Spleen (tissue), 11 donors: ENCODE data around the gene OR2V2. TPM values are rescaled to one million over a fixed set of nuclear protein-coding genes. Genes with fewer than 3 reads are reported as not detected.
"Not testable (repeated sequence)": the region's sequence is repeated elsewhere in the genome, so short reads cannot be mapped to it uniquely, and the experiment has no call there.

Experiments
- DNase-seq: peaks from one replicate; pipeline ENCODE4 v3.0.0-alpha.2; 2020
- H3K27ac ChIP-seq, 8 donors: fragments of 200-600 bp; sonication (generic) in 7 of 8; 1 replicate in 4 of 8; 2 replicates in 4 of 8; pipeline versions ENCODE4 v1.5.0 to v1.8.0; 2016 to 2021; ENCODE audit warnings: inconsistent platforms in 4 of 8, mild to moderate bottlenecking in 4 of 8, moderate library complexity in 1 of 8
- H3K27me3 ChIP-seq, 7 donors: fragments of 200-600 bp; sonication (generic) in 6 of 7; replicated peaks in 1 of 7; 1 replicate in 4 of 7; 2 replicates in 3 of 7; pipeline versions ENCODE4 v1.5.0 to v1.8.0; 2016 to 2021; ENCODE audit warnings: inconsistent platforms in 3 of 7, mild to moderate bottlenecking in 1 of 7
- H3K36me3 ChIP-seq, 6 donors: fragments of 200-600 bp; sonication (generic) in 5 of 6; 1 replicate in 4 of 6; 2 replicates in 2 of 6; pipeline versions ENCODE4 v1.5.0 to v1.8.0; 2016 to 2021; ENCODE audit warnings: inconsistent platforms in 2 of 6
- H3K4me1 ChIP-seq, 6 donors: fragments of 200-600 bp; sonication (generic) in 5 of 6; 1 replicate in 3 of 6; 2 replicates in 3 of 6; pipeline versions ENCODE4 v1.5.0 to v1.8.0; 2016 to 2021; ENCODE audit warnings: inconsistent platforms in 3 of 6
- H3K4me3 ChIP-seq, 8 donors: fragments of 200-600 bp; sonication (generic) in 7 of 8; 1 replicate in 4 of 8; 2 replicates in 4 of 8; pipeline versions ENCODE4 v1.5.0 to v1.8.0; 2016 to 2021; ENCODE audit warnings: inconsistent platforms in 4 of 8, mild to moderate bottlenecking in 4 of 8, moderate library complexity in 2 of 8
- H3K9me3 ChIP-seq, 8 donors: fragments of 200-600 bp; sonication (generic) in 7 of 8; 1 replicate in 4 of 8; 2 replicates in 4 of 8; pipeline versions ENCODE4 v1.5.0 to v1.8.0; 2016 to 2021; ENCODE audit warnings: inconsistent platforms in 4 of 8
- POLR2A ChIP-seq, 3 donors: fragments of 450-650 bp; IDR thresholded peaks; one replicate each; pipeline ENCODE4 v1.5.1; 2017; ENCODE audit warnings: antibody characterized with exemption in 3 of 3, mild to moderate bottlenecking in 1 of 3
- POLR2AphosphoS5 ChIP-seq, 3 donors: sonication (generic); formaldehyde crosslinking; IDR thresholded peaks; one replicate each; pipeline ENCODE4 v1.5.1; 2017; ENCODE audit warnings: antibody characterized with exemption in 3 of 3
- WGBS, 5 donors: extraction: QIAGEN DNeasy Blood & Tissue Kit in 3 of 5; methylation state at CpG; one replicate each; pipeline versions ENCODE4 v1.1.5 to v1.1.7; 2013 to 2018; 5-methylcytosine and 5-hydroxymethylcytosine counted together
- intact Hi-C: fragments of 100-400 bp; cut with DNase I; formaldehyde crosslinking; loops from one replicate; pipeline ENCODE4 v1.15.0; 2023; ENCODE audit warnings: low total_unique reads
- polyA plus RNA-seq, 3 donors: library from polyadenylated mRNA; stranded (reverse); fragments of 200-250 nt; gene quantifications; one replicate each; pipeline ENCODE4 v1.2.1, GENCODE V29; 2013
- total RNA-seq, 7 donors: library from RNA; depleted of rRNA in 3 of 7; stranded (reverse); fragments of >200 nt in 3 of 7; fragmentation: NEBNext Ultra II Directional in 4 of 7; extraction: Animal tissue kit (Norgen Biotek cat#: 25700) in 4 of 7; gene quantifications; one replicate each; pipeline versions ENCODE4 v1.1.0 to v1.2.1, GENCODE V29; 2016 to 2021
- TF ChIP-seq, protein P1 (sequence below), 11 experiments: fragments of 200-600 bp in 7 of 11; fragments of 450-650 bp in 4 of 11; sonication (generic) in 4 of 11; IDR thresholded peaks in 8 of 11; conservative IDR thresholded peaks in 3 of 11; 1 replicate in 7 of 11; 2 replicates in 4 of 11; pipeline versions ENCODE4 v1.4.0 to v1.8.0; 2016 to 2021; ENCODE audit warnings: antibody characterized with exemption in 11 of 11, inconsistent platforms in 4 of 11, mild to moderate bottlenecking in 1 of 11
- donor health status: healthy with polysubstance abuse.
- donor health status: DM: no; HTN: no; CAD: no; lungs with moderate emphysema.
- donor health status: DM: no; HTN: no; CAD: no.
- donor health status: Bipolar disorder and iron deficiency.
- donor health status: healthy.
- donor health status: DM: no; HTN: no; CAD: no.
- donor health status: DM: yes; HTN: yes; CAD: no.

The OR2V2 gene
- total and polyA plus RNA-seq, 10 donors: not detected

DNA sequence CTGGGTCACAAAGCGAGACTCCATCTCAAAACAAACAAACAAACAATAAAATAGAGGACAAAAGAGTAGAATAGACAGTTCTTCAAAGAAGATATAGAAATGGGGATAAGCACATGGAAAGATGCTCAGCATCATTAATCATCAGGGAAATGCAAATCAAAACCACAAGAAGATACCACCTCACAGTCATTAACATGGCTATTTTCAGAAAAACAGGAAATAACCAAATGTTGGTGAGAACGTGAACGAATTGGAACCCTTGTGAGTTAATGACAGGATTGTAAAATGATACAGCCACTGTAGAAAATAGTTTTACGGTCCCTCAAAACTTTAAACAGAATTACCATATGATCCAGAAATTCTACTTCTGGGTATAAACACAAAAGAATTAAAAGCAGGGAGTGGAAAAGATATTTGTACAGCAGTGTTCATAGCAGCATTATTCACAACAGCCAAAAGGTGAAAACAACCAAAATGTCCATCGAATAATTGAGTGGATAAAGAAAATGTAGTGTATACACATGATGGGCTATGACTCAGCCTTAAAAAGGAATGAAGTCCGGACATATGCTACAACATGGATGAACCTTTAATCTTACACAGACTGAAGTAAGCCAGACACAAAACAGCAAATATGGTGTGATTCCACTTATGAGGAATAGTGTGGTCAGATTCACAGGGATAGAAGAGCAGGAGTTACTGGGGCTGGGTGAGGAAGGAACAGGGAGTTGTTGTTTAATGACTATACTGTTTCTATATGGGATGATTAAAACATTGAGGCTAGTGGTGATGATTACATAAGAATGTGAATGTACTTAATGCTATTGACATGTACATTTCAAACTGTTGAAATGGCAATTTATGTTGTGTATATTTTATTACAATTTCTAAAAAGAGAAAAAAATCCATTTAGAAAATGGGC lies 19.7 kb downstream of the OR2V2 start:
- Histone ChIP-seq H3K4me1 (peaks cover 0 to 28% (median 11%) of the 10 kb centered on the region in 6 donors), H3K4me3 (no peak overlapping the region), H3K9me3 (peaks cover 0 to 5% (median 0%) of the 10 kb centered on the region in 8 donors), H3K27ac (no peak overlapping the region), H3K27me3 (peaks cover 0 to 100% (median 44%) of the 10 kb centered on the region in 7 donors), H3K36me3 (no peaks in the 10 kb centered on the region)
- whole genome bisulfite sequencing, 5 donors: 60 to 67% (median 60%) methylated on average over 6 of the region's 6 CpGs
- TF ChIP-seq, protein P1, sequence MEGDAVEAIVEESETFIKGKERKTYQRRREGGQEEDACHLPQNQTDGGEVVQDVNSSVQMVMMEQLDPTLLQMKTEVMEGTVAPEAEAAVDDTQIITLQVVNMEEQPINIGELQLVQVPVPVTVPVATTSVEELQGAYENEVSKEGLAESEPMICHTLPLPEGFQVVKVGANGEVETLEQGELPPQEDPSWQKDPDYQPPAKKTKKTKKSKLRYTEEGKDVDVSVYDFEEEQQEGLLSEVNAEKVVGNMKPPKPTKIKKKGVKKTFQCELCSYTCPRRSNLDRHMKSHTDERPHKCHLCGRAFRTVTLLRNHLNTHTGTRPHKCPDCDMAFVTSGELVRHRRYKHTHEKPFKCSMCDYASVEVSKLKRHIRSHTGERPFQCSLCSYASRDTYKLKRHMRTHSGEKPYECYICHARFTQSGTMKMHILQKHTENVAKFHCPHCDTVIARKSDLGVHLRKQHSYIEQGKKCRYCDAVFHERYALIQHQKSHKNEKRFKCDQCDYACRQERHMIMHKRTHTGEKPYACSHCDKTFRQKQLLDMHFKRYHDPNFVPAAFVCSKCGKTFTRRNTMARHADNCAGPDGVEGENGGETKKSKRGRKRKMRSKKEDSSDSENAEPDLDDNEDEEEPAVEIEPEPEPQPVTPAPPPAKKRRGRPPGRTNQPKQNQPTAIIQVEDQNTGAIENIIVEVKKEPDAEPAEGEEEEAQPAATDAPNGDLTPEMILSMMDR (IDR thresholded peaks at IDR 0.05 in 8 of 11, conservative IDR thresholded peaks at IDR 0.05 in 3 of 11): no peak
- no peak for TF ChIP-seq POLR2A (IDR thresholded peaks at IDR 0.05)
- TF ChIP-seq POLR2AphosphoS5 (IDR thresholded peaks at IDR 0.05): no peak
- intact Hi-C loops: loop anchor here (10.0 kb wide), 1 partner anchor 302 kb away; the partner anchor contains the start of gene ZFP62
- no peak for DNase-seq

DNA sequence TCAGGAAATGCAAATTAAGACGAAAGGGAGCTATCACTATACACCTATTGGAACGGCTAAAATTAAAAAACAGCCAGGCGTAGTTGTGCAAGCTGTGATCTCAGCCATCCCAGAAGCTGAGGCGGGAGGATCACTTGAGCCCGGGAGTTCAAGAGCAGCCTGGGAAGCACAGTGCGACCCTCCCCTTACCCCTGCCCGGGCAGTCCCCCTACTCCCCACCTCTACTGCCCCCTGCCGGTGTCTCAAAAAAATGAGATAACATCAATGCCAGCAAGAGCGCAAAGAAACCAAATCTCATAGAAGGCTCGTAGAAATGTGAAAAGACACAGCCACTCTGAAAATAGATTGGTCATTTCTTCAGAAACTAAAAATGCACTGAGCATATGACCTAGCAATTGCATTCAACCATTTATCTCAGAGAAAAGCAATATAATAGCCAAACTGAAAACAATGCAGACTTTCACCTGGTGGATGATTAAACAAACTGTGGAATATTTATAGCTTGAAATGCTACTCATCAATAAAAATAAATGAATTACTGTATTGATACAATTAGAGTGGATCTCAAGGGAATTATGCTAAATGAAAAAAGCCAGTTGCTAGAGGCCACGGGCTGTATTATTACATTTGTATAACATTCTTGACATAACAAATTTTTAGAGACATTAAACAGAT lies 20.6 kb downstream of the OR2V2 start:
- WGBS, 5 donors: 15 to 17% (median 15%) methylated on average over 11 of the region's 11 CpGs
- H3K9me3 ChIP-seq: peaks cover 0 to 5% (median 0%) of the 10 kb centered on the region in 8 donors
- H3K27me3 ChIP-seq: peaks cover 0 to 100% (median 50%) of the 10 kb centered on the region in 7 donors
- DNase-seq: no peak
- no peak overlapping the region for H3K27ac ChIP-seq
- no peak for TF ChIP-seq POLR2A (IDR thresholded peaks at IDR 0.05)
- TF ChIP-seq, protein P1 (IDR thresholded peaks at IDR 0.05 in 8 of 11, conservative IDR thresholded peaks at IDR 0.05 in 3 of 11): peak in 5 of 11 experiments; percentile 8 to 48 (median 20)
- H3K4me1 ChIP-seq: peaks cover 0 to 34% (median 15%) of the 10 kb centered on the region in 6 donors
- H3K36me3 ChIP-seq: no peaks in the 10 kb centered on the region
- intact Hi-C loops: loop anchor here (10.0 kb wide), 1 partner anchor 303 kb away; the partner anchor contains the start of gene ZFP62
- H3K4me3 ChIP-seq: no peak overlapping the region

DNA sequence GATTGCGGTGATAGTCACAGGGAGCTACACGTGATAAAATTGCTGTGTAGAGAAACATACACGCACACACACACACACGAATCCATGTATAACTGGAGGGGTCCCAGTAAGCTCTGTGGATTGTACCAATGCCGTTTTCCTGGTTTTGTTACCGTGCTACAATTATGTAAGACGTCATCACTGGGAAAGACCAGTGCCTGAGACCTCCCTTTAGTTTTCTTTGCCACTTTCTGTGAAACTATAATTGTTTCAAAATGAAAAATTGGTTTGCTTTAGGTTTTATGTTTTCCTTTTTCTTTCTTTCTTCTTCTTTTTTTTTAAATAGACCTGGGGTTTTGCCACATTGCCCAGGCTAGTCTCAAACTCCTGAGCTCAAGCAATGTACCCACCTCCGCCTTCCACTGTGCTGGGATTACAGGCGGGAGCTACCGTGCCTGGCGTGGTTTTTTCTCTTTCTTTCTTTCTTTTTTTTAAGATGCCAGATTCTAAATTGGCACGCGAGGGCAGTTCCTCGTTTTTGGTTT lies 21.3 kb downstream of the OR2V2 start:
- no peak for DNase-seq
- Histone ChIP-seq H3K27me3 (peaks cover 0 to 100% (median 50%) of the 10 kb centered on the region in 7 donors), H3K9me3 (peaks cover 0 to 5% (median 0%) of the 10 kb centered on the region in 8 donors), H3K4me3 (no peak overlapping the region), H3K36me3 (no peaks in the 10 kb centered on the region), H3K27ac (no peak overlapping the region), H3K4me1 (peaks cover 0 to 41% (median 22%) of the 10 kb centered on the region in 6 donors)
- WGBS, 5 donors: 35 to 41% (median 40%) methylated on average over 14 of the region's 14 CpGs
- TF ChIP-seq POLR2A (IDR thresholded peaks at IDR 0.05): no peak
- TF ChIP-seq POLR2AphosphoS5 (IDR thresholded peaks at IDR 0.05): no peak
- TF ChIP-seq, protein P1 (IDR thresholded peaks at IDR 0.05 in 8 of 11, conservative IDR thresholded peaks at IDR 0.05 in 3 of 11): no peak
- intact Hi-C loops: loop anchor here (10.0 kb wide), 1 partner anchor 304 kb away; the partner anchor contains the start of gene ZFP62

DNA sequence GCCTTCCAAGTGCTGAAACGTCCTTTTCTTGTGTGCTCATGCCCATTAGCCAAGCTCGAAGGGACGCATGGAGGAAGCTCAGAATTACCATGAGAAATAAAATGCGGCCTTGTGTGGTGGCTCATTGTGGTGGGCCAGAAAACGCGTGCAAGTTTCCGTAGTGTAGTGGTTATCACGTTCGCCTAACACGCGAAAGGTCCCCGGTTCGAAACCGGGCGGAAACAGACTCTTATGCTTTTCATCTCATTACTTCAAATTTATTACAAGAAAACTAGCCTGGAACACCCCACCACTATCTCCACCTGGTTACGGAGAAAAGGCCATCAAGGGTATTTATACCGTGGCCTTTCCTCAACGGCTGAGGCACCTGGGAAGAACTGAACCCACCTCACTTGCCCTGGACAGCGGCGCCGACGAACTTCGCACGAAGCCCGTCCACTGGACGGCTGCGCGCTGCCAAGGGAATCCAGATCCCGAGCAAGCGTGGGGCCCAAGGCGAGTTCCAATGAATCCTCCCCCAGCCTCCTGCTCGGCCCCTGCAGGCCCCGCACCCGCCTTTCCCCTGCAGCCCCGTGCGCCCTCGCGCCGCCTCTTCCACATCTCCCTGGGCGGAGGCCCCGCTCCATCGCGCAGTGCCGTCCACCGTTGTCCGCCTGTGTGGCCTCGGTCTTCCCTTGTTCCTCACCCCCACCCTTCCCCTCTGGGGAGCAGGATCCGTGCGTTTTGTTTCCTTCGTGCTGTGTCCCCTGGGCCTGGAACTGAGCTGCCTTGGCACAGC lies 22.3 kb downstream of the OR2V2 start:
- H3K27ac ChIP-seq, H3K36me3 ChIP-seq, H3K9me3 ChIP-seq, DNase-seq: not testable (repeated sequence)
- H3K4me1 ChIP-seq: peaks cover 0 to 47% (median 24%) of the 10 kb centered on the region in 6 donors
- H3K4me3 ChIP-seq: peak overlapping the region in 1 of 8 donors; percentile 55
- intact Hi-C loops: loop anchor here (10.0 kb wide), 1 partner anchor 305 kb away; the partner anchor contains the start of gene ZFP62
- peaks cover 0 to 100% (median 60%) of the 10 kb centered on the region in 7 donors for H3K27me3 ChIP-seq
- WGBS, 5 donors: 4 to 7% (median 6%) methylated on average over 36 to 50 of the region's 50 CpGs
